Measurements from ENCODE around the gene LTBP2.

The LTBP2 gene

GRCh38 chr14:74507085-74507484 lies 105.0 kb downstream of the LTBP2 start:
- no peak for DNase-seq (ENCODE audit: low read depth)

GRCh38 chr14:74506411-74506851 lies 105.6 kb downstream of the LTBP2 start:
- no peak for DNase-seq (ENCODE audit: low read depth)

- DNase-seq (ENCODE audit: low read depth) = no peak
Observed at GRCh38 chr14:74505831-74506230, 106.2 kb downstream of the LTBP2 start.

- no peak for DNase-seq (ENCODE audit: low read depth)
Observed at GRCh38 chr14:74504874-74505720, 106.9 kb downstream of the LTBP2 start.

GRCh38 chr14:74504412-74504811 lies 107.6 kb downstream of the LTBP2 start:
- no peak for DNase-seq (ENCODE audit: low read depth)

GRCh38 chr14:74503938-74504335 lies 108.1 kb downstream of the LTBP2 start:
- no peak for DNase-seq (ENCODE audit: low read depth)

GRCh38 chr14:74503291-74503937 lies 108.6 kb downstream of the LTBP2 start:
- DNase-seq (ENCODE audit: low read depth) = no peak

GRCh38 chr14:74502236-74503019 lies 109.6 kb downstream of the LTBP2 start:
- DNase-seq (ENCODE audit: low read depth) = peak; percentile 45

- no peak for DNase-seq (ENCODE audit: low read depth)
Observed at GRCh38 chr14:74501691-74502090, 110.3 kb downstream of the LTBP2 start.

- peak; percentile 66 for DNase-seq (ENCODE audit: low read depth)
Observed at GRCh38 chr14:74501135-74501614, 110.9 kb downstream of the LTBP2 start.

GRCh38 chr14:74500417-74501134 lies 111.5 kb downstream of the LTBP2 start:
- DNase-seq (ENCODE audit: low read depth) = no peak

GRCh38 chr14:74495356-74495755 lies 116.7 kb downstream of the LTBP2 start:
- no peak for DNase-seq (ENCODE audit: low read depth)

GRCh38 chr14:74493343-74494261 lies 118.4 kb downstream of the LTBP2 start, which contains the start of gene ISCA2:
ISCA2 (plus strand) TSS chr14:74493765; CDS start chr14:74493775, 10 bp downstream.
- peak; percentile 99 for DNase-seq (ENCODE audit: low read depth)

GRCh38 chr14:74492776-74493342 lies 119.2 kb downstream of the LTBP2 start, which contains the start of gene NPC2:
NPC2 (minus strand) TSS chr14:74493305; CDS start chr14:74493274, 31 bp downstream.
- DNase-seq (ENCODE audit: low read depth) = no peak

- peak; percentile 57 for DNase-seq (ENCODE audit: low read depth)
Observed at GRCh38 chr14:74491956-74492775, 119.9 kb downstream of the LTBP2 start.

GRCh38 chr14:74490486-74490885 lies 121.6 kb downstream of the LTBP2 start:
- no peak for DNase-seq (ENCODE audit: low read depth)

GRCh38 chr14:74488786-74489397 lies 123.1 kb downstream of the LTBP2 start:
- DNase-seq (ENCODE audit: low read depth) = no peak

GRCh38 chr14:74486164-74486563 lies 125.9 kb downstream of the LTBP2 start:
- no peak for DNase-seq (ENCODE audit: low read depth)

- peak; percentile 25 for DNase-seq (ENCODE audit: low read depth)
Observed at GRCh38 chr14:74483321-74483720, 128.7 kb downstream of the LTBP2 start.
